ENCODE data around the gene SCYL1. TPM values are rescaled to one million over a fixed set of nuclear protein-coding genes. Genes with fewer than 3 reads are reported as not detected.

SCYL1 gene
- total and polyA plus RNA-seq, 5 donors from 2014 or later = 24.3 to 59.0 (median 30.7) TPM

DNA sequence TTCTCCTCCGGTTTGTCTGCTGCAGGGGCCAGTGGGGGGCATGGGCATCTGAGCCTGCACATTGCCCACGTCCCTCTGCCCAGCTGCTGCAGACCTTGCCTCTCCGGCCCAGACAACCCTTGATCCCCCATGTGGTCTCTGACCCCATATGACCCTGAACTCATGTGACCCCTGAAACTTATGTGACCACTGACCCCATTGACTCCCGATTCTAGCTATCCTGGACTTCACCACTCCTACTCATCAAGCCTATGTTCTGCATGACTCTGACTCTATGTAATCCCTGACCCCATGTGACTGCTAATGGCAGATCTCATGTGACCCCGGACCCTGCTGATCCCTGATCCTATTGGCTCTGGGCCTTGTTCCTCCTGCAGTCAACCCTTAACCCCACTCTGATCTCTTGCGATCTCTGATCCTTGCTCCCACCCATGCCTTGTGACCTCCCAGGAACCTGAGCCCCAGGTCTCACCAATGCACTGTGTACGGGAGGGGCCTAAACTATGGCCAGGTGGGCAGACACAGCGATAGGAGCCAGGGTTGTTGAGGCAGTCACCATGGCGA lies 27.6 kb downstream of the SCYL1 start:
- no peaks in the 10 kb centered on the region for H3K36me3 ChIP-seq (ENCODE audit: control insufficient read depth, insufficient read depth, low read length)
- no peaks in the 10 kb centered on the region for H3K27me3 Mint-ChIP-seq
- H3K27ac ChIP-seq (ENCODE audit: insufficient read depth, low read length, poor library complexity, severe bottlenecking) = peak overlapping the region; percentile 61
- peaks cover 6 to 83% (median 59%) of the 10 kb centered on the region in 4 donors for H3K4me1 Mint-ChIP-seq
- ATAC-seq (ENCODE audit: low read depth in 2 of 2) = no peak
- no peaks in the 10 kb centered on the region for H3K27me3 ChIP-seq (ENCODE audit: control insufficient read depth, insufficient read depth, low read length)
- H3K4me3 ChIP-seq (ENCODE audit: low read depth, low read length) = no peak overlapping the region
- peak overlapping the region; percentile 10 to 95 (median 91) for H3K27ac Mint-ChIP-seq
- no peak for DNase-seq
- no peaks in the 10 kb centered on the region for H3K9me3 ChIP-seq (ENCODE audit: control insufficient read depth in 2 of 2, low read length in 2 of 2)
- peaks cover 17% of the 10 kb centered on the region for H3K36me3 Mint-ChIP-seq
- peak overlapping the region; percentile 49 to 86 (median 75) for H3K4me3 Mint-ChIP-seq
- H3K9me3 Mint-ChIP-seq = no peaks in the 10 kb centered on the region
- peaks cover 74% of the 10 kb centered on the region for H3K4me1 ChIP-seq (ENCODE audit: control insufficient read depth, insufficient read depth, low read length, poor library complexity, severe bottlenecking)

GRCh38 chr11:65553301-65554001 lies 28.6 kb downstream of the SCYL1 start:
- H3K9me3 Mint-ChIP-seq = no peaks in the 10 kb centered on the region
- peak overlapping the region in 2 of 3 donors; percentile 26 to 95 for H3K27ac Mint-ChIP-seq
- no peaks in the 10 kb centered on the region for H3K9me3 ChIP-seq (ENCODE audit: control insufficient read depth in 2 of 2, low read length in 2 of 2)
- H3K27me3 ChIP-seq (ENCODE audit: control insufficient read depth, insufficient read depth, low read length) = no peaks in the 10 kb centered on the region
- peak overlapping the region in 3 of 4 donors; percentile 60 to 76 (median 76) for H3K4me3 Mint-ChIP-seq
- no peaks in the 10 kb centered on the region for H3K27me3 Mint-ChIP-seq
- H3K36me3 ChIP-seq (ENCODE audit: control insufficient read depth, insufficient read depth, low read length) = no peaks in the 10 kb centered on the region
- H3K27ac ChIP-seq (ENCODE audit: insufficient read depth, low read length, poor library complexity, severe bottlenecking) = peak overlapping the region; percentile 61
- H3K4me3 ChIP-seq (ENCODE audit: low read depth, low read length) = no peak overlapping the region
- H3K36me3 Mint-ChIP-seq = peaks cover 17% of the 10 kb centered on the region
- ATAC-seq (ENCODE audit: low read depth in 2 of 2) (peak; percentile 62 to 73), DNase-seq (peak; percentile 68 to 92 (median 81))
- H3K4me1 ChIP-seq (ENCODE audit: control insufficient read depth, insufficient read depth, low read length, poor library complexity, severe bottlenecking) = peaks cover 65% of the 10 kb centered on the region
- H3K4me1 Mint-ChIP-seq = peaks cover 6 to 74% (median 52%) of the 10 kb centered on the region in 4 donors

GRCh38 chr11:65554057-65554818 lies 29.4 kb downstream of the SCYL1 start:
- Mint-ChIP-seq H3K27me3 (no peaks in the 10 kb centered on the region), H3K36me3 (peaks cover 15% of the 10 kb centered on the region), H3K4me1 (peaks cover 6 to 69% (median 47%) of the 10 kb centered on the region in 4 donors), H3K9me3 (no peaks in the 10 kb centered on the region), H3K4me3 (peak overlapping the region; percentile 74 to 89 (median 86)), H3K27ac (peak overlapping the region; percentile 91 to 97 (median 97))
- peak overlapping the region; percentile 61 for H3K27ac ChIP-seq (ENCODE audit: insufficient read depth, low read length, poor library complexity, severe bottlenecking)
- H3K4me3 ChIP-seq (ENCODE audit: low read depth, low read length) = no peak overlapping the region
- ATAC-seq (ENCODE audit: low read depth in 2 of 2) (no peak), DNase-seq (peak in 1 of 3 donors; percentile 52)
- H3K27me3 ChIP-seq (ENCODE audit: control insufficient read depth, insufficient read depth, low read length) = no peaks in the 10 kb centered on the region
- peaks cover 68% of the 10 kb centered on the region for H3K4me1 ChIP-seq (ENCODE audit: control insufficient read depth, insufficient read depth, low read length, poor library complexity, severe bottlenecking)
- no peaks in the 10 kb centered on the region for H3K9me3 ChIP-seq (ENCODE audit: control insufficient read depth in 2 of 2, low read length in 2 of 2)
- no peaks in the 10 kb centered on the region for H3K36me3 ChIP-seq (ENCODE audit: control insufficient read depth, insufficient read depth, low read length)

- Mint-ChIP-seq H3K27ac (peak overlapping the region; percentile 91 to 97 (median 97)), H3K36me3 (peaks cover 14% of the 10 kb centered on the region), H3K9me3 (no peaks in the 10 kb centered on the region), H3K4me1 (peaks cover 6 to 70% (median 47%) of the 10 kb centered on the region in 4 donors), H3K27me3 (no peaks in the 10 kb centered on the region), H3K4me3 (peak overlapping the region; percentile 74 to 89 (median 86))
- ATAC-seq (ENCODE audit: low read depth in 2 of 2) (no peak), DNase-seq (no peak)
- Histone ChIP-seq H3K36me3 (ENCODE audit: control insufficient read depth, insufficient read depth, low read length) (no peaks in the 10 kb centered on the region), H3K9me3 (ENCODE audit: control insufficient read depth in 2 of 2, low read length in 2 of 2) (no peaks in the 10 kb centered on the region), H3K27ac (ENCODE audit: insufficient read depth, low read length, poor library complexity, severe bottlenecking) (peak overlapping the region; percentile 61), H3K27me3 (ENCODE audit: control insufficient read depth, insufficient read depth, low read length) (no peaks in the 10 kb centered on the region), H3K4me3 (ENCODE audit: low read depth, low read length) (no peak overlapping the region), H3K4me1 (ENCODE audit: control insufficient read depth, insufficient read depth, low read length, poor library complexity, severe bottlenecking) (peaks cover 69% of the 10 kb centered on the region)
Observed at GRCh38 chr11:65554842-65555430, 30.1 kb downstream of the SCYL1 start.

DNA sequence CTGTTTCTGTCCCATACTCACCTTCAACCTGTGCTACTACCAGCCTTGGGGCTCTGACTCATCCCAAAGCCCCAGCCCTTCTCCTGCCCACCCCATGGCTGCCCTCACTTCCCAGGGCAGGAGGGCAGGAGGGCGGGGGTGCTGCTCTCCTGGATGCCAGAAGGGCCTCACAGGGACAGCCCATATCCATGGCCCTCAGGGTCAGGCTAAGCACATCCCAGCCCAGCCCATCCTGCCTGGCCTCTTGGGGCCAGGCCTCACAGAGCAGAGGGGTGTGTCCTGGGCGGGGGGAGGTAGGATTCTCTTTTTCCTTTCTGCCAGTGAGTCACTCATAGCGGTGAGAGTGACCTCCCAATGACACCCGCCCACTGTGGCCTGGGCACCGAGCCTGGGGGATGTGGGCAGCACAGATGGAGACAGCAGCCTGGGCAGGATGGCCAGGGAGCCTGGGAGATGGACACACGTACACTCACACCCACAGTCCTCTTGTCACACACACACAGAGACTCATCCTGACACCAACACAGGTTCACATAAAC lies 30.9 kb downstream of the SCYL1 start:
- Mint-ChIP-seq H3K4me1 (peaks cover 6 to 76% (median 51%) of the 10 kb centered on the region in 4 donors), H3K4me3 (peak overlapping the region; percentile 89 to 93 (median 92)), H3K9me3 (peaks cover 0 to 2% (median 0%) of the 10 kb centered on the region in 7 donors), H3K27ac (peak overlapping the region; percentile 94 to 97 (median 94)), H3K36me3 (peaks cover 14% of the 10 kb centered on the region), H3K27me3 (no peaks in the 10 kb centered on the region)
- peaks cover 69% of the 10 kb centered on the region for H3K4me1 ChIP-seq (ENCODE audit: control insufficient read depth, insufficient read depth, low read length, poor library complexity, severe bottlenecking)
- H3K27ac ChIP-seq (ENCODE audit: insufficient read depth, low read length, poor library complexity, severe bottlenecking) = peak overlapping the region; percentile 61
- H3K4me3 ChIP-seq (ENCODE audit: low read depth, low read length) = no peak overlapping the region
- H3K27me3 ChIP-seq (ENCODE audit: control insufficient read depth, insufficient read depth, low read length) = no peaks in the 10 kb centered on the region
- DNase-seq = no peak
- no peaks in the 10 kb centered on the region for H3K9me3 ChIP-seq (ENCODE audit: control insufficient read depth in 2 of 2, low read length in 2 of 2)
- no peaks in the 10 kb centered on the region for H3K36me3 ChIP-seq (ENCODE audit: control insufficient read depth, insufficient read depth, low read length)
- no peak for ATAC-seq (ENCODE audit: low read depth in 2 of 2)

DNA sequence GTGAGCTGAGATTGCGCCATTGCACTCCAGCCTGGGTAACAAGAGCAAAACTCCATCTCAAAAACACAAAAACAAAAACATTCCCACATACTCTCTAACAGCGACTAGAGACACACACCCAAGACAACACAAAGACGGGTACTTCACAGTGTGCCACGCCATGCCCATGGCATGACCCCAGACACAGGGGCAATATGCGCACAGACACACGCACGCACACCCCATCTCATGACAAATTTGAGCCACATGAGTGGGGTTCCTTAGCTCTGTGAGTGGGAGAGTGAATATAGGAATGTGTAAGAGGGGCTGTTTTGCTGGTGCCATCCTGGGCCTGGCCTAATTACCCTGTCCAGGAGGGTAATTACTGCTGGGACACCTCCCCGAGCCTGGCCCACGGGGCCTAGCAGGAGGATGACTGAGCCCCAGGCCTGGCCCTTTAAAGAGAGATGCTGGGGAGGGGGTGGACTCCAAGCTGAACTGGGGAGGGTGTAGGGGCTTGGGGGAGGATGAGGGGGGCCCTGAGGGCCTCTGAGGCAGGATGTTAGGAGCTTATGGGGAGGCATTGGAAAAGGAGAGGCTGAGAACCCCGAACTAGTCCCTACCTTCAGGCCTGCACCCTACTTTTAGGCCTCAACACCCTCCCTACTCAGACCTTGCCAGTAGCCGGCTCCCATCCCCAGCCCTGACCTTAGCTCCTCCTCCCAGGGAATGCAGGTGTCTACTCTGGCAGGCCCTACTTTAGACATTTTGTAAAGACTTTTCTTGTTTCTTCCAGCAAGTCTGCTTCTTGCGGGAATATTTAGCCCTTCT lies 31.8 kb downstream of the SCYL1 start:
- no peaks in the 10 kb centered on the region for H3K27me3 Mint-ChIP-seq
- H3K4me3 Mint-ChIP-seq = peak overlapping the region; percentile 89 to 93 (median 92)
- H3K9me3 ChIP-seq (ENCODE audit: control insufficient read depth in 2 of 2, low read length in 2 of 2) = no peaks in the 10 kb centered on the region
- ATAC-seq (ENCODE audit: low read depth in 2 of 2) (no peak), DNase-seq (no peak)
- H3K36me3 Mint-ChIP-seq = peaks cover 9% of the 10 kb centered on the region
- peak overlapping the region; percentile 79 for H3K27ac ChIP-seq (ENCODE audit: insufficient read depth, low read length, poor library complexity, severe bottlenecking)
- peaks cover 64% of the 10 kb centered on the region for H3K4me1 ChIP-seq (ENCODE audit: control insufficient read depth, insufficient read depth, low read length, poor library complexity, severe bottlenecking)
- peak overlapping the region; percentile 62 for H3K4me3 ChIP-seq (ENCODE audit: low read depth, low read length)
- peak overlapping the region; percentile 94 to 97 (median 94) for H3K27ac Mint-ChIP-seq
- H3K36me3 ChIP-seq (ENCODE audit: control insufficient read depth, insufficient read depth, low read length) = no peaks in the 10 kb centered on the region
- peaks cover 0 to 2% (median 0%) of the 10 kb centered on the region in 7 donors for H3K9me3 Mint-ChIP-seq
- H3K4me1 Mint-ChIP-seq = peaks cover 3 to 69% (median 46%) of the 10 kb centered on the region in 4 donors
- H3K27me3 ChIP-seq (ENCODE audit: control insufficient read depth, insufficient read depth, low read length) = no peaks in the 10 kb centered on the region
